Mesenchymal stem cell (in vitro differentiated cells and primary cell): Measurements from ENCODE around the gene KIAA0825.

Experiments used
- DNase-seq: peaks from one replicate; pipeline ENCODE4 v3.0.0-alpha.2; 2013
- H2AFZ ChIP-seq: one replicate; pipeline ENCODE4 v1.6.1; 2013; ENCODE audit warnings: low read depth, mild to moderate bottlenecking, control low read depth, inconsistent platforms, low read length, moderate library complexity
- H2AK5ac ChIP-seq: 2 replicates; pipeline ENCODE4 v1.6.1; 2013; ENCODE audit warnings: low read length, moderate library complexity, mild to moderate bottlenecking, inconsistent platforms; ENCODE audit not compliant: severe bottlenecking
- H2BK120ac ChIP-seq: one replicate; pipeline ENCODE4 v1.6.1; 2013; ENCODE audit warnings: low read depth, mild to moderate bottlenecking, inconsistent platforms, low read length, moderate library complexity
- H2BK12ac ChIP-seq, 2 experiments: one replicate each; pipeline ENCODE4 v1.6.1; 2013; ENCODE audit warnings: inconsistent platforms in 2 of 2, low read length in 2 of 2, mild to moderate bottlenecking in 2 of 2, moderate library complexity in 2 of 2, control low read depth in 1 of 2
- H2BK15ac ChIP-seq: one replicate; pipeline ENCODE4 v1.6.1; 2013; ENCODE audit warnings: mild to moderate bottlenecking, low read depth, inconsistent platforms; ENCODE audit not compliant: poor library complexity, severe bottlenecking
- H2BK5ac ChIP-seq: 2 replicates; pipeline ENCODE4 v1.6.1; 2013; ENCODE audit warnings: low read depth, mild to moderate bottlenecking, low read length, control low read depth, inconsistent platforms; ENCODE audit not compliant: poor library complexity, severe bottlenecking
- H3K14ac ChIP-seq, 2 experiments: one replicate each; pipeline ENCODE4 v1.6.1; 2013; ENCODE audit warnings: inconsistent platforms in 2 of 2, low read length in 2 of 2, control low read depth in 1 of 2, mild to moderate bottlenecking in 1 of 2, moderate library complexity in 1 of 2
- H3K18ac ChIP-seq, 2 experiments: one replicate each; pipeline ENCODE4 v1.6.1; 2013; ENCODE audit warnings: inconsistent platforms in 2 of 2, low read length in 2 of 2, control low read depth in 1 of 2, low read depth in 1 of 2, mild to moderate bottlenecking in 1 of 2
- H3K23ac ChIP-seq, 2 experiments: one replicate each; pipeline ENCODE4 v1.6.1; 2013; ENCODE audit warnings: inconsistent platforms in 2 of 2, low read length in 2 of 2, mild to moderate bottlenecking in 2 of 2, moderate library complexity in 2 of 2, control low read depth in 1 of 2
- H3K27ac ChIP-seq: 2 replicates; pipeline ENCODE4 v1.5.1; 2013; ENCODE audit warnings: mild to moderate bottlenecking, moderate library complexity, low read length, control low read depth, inconsistent platforms; ENCODE audit not compliant: poor library complexity, severe bottlenecking
- H3K27me3 ChIP-seq, 2 experiments: 2 replicates each; pipeline versions ENCODE4 v1.6.1 to v1.7.0; 2013; ENCODE audit warnings: low read length in 2 of 2, mild to moderate bottlenecking in 2 of 2, moderate library complexity in 2 of 2, control low read depth in 1 of 2, inconsistent platforms in 1 of 2; ENCODE audit not compliant: control insufficient read depth in 1 of 2, insufficient read depth in 1 of 2
- H3K36me3 ChIP-seq, 2 experiments: 2 replicates each; pipeline versions ENCODE4 v1.6.1 to v1.7.0; 2013; ENCODE audit warnings: low read length in 2 of 2, control low read depth in 1 of 2, inconsistent platforms in 1 of 2, low read depth in 1 of 2, mild to moderate bottlenecking in 1 of 2; ENCODE audit not compliant: insufficient read depth in 2 of 2, control insufficient read depth in 1 of 2
- H3K4ac ChIP-seq, 2 experiments: one replicate each; pipeline ENCODE4 v1.6.1; 2013; ENCODE audit warnings: inconsistent platforms in 2 of 2, low read length in 2 of 2, mild to moderate bottlenecking in 2 of 2, moderate library complexity in 2 of 2, control low read depth in 1 of 2, low read depth in 1 of 2
- H3K4me1 ChIP-seq: 2 replicates; pipeline ENCODE4 v1.6.1; 2013; ENCODE audit warnings: low read depth, low read length, control low read depth; ENCODE audit not compliant: control insufficient read depth, insufficient read depth
- H3K4me2 ChIP-seq: 2 replicates; pipeline ENCODE4 v1.6.1; 2013; ENCODE audit warnings: low read length, mild to moderate bottlenecking, inconsistent platforms; ENCODE audit not compliant: poor library complexity, severe bottlenecking
- H3K4me3 ChIP-seq, 2 experiments: 2 replicates each; pipeline versions ENCODE4 v1.5.1 to v1.7.0; 2013; ENCODE audit warnings: low read length in 2 of 2, mild to moderate bottlenecking in 2 of 2, control low read depth in 1 of 2, low read depth in 1 of 2; ENCODE audit not compliant: insufficient read depth in 1 of 2
- H3K79me1 ChIP-seq: replicated peaks from 2 replicates; pipeline ENCODE4 v1.6.1; 2013; ENCODE audit warnings: mild to moderate bottlenecking, control low read depth, low read length, inconsistent platforms; ENCODE audit not compliant: poor library complexity, severe bottlenecking
- H3K9ac ChIP-seq: 2 replicates; pipeline ENCODE4 v1.7.0; 2013; ENCODE audit warnings: mild to moderate bottlenecking, low read length, moderate library complexity
- H3K9me3 ChIP-seq: 2 replicates; pipeline ENCODE4 v1.7.0; 2013; ENCODE audit warnings: mild to moderate bottlenecking, low read length; ENCODE audit not compliant: control insufficient read depth
- H4K8ac ChIP-seq: one replicate; pipeline ENCODE4 v1.6.1; 2013; ENCODE audit warnings: inconsistent platforms, mild to moderate bottlenecking, low read length, moderate library complexity
- H4K91ac ChIP-seq: one replicate; pipeline ENCODE4 v1.6.1; 2013; ENCODE audit warnings: mild to moderate bottlenecking, low read length, inconsistent platforms
- WGBS: methylation state at CpG from one replicate; pipeline ENCODE4 v1.1.7; 2013; ENCODE audit warnings: mixed read lengths; 5-methylcytosine and 5-hydroxymethylcytosine counted together

KIAA0825 gene

DNA sequence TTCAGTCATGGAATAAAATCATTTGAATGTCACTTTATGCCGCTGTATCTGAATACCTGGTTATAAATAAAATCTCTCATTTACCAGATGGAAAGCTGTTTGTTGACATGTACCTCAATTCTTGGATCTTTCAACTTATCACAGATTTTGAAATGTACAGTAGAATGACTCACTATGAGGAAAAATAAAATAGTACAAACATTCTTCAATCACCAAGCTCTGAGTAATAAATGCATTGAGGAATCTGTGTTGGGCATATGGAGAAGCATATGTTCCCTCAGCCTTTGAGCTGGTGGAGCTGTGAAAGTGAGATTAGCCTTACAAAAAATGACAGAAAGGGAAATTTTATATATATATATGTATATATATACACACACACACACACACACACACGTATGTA, 175.4 kb downstream of the KIAA0825 start:
- no peak overlapping the region for H3K14ac ChIP-seq
- H3K4me2 ChIP-seq, result no peak overlapping the region
- no peaks in the 10 kb centered on the region for H3K36me3 ChIP-seq
- H3K18ac ChIP-seq, result no peak overlapping the region
- H2BK120ac ChIP-seq, result no peak overlapping the region
- no peak for DNase-seq
- no peak overlapping the region for H2BK15ac ChIP-seq
- no CpG with 5 or more reads among the region's 2 CpGs for WGBS
- H2BK5ac ChIP-seq, result no peak overlapping the region
- H3K23ac ChIP-seq, result no peak overlapping the region
- H3K27me3 ChIP-seq, result no peaks in the 10 kb centered on the region
- no peaks in the 10 kb centered on the region for H3K4me1 ChIP-seq
- no peak overlapping the region for H2AK5ac ChIP-seq
- no peak overlapping the region for H3K4ac ChIP-seq
- no peaks in the 10 kb centered on the region for H3K79me1 ChIP-seq
- H3K4me3 ChIP-seq, result no peak overlapping the region
- no peak overlapping the region for H4K91ac ChIP-seq
- H3K9ac ChIP-seq, result no peak overlapping the region
- no peak overlapping the region for H4K8ac ChIP-seq
- H3K27ac ChIP-seq, result no peak overlapping the region
- H2BK12ac ChIP-seq, result no peak overlapping the region
- no peaks in the 10 kb centered on the region for H3K9me3 ChIP-seq
- no peak overlapping the region for H2AFZ ChIP-seq

DNA sequence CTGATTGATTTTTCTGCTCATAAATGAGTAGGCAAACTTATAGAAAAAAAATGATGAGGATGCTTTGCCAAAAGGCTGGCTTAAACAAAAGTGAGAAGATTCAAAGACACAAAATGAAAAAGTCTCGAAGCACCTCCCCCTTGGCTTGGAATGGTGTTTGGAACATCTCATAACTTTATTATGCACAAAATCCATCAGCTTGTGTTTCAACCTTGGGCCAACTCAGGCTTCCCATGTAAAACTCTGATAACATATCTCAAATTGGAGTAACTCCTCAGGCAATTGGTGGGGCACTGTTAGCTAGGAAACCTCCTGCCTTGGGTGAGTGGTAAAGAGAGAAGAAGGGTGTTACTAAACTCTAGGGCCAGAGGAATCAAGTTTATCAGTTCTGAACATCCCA, 176.3 kb downstream of the KIAA0825 start:
- Histone ChIP-seq H2BK15ac (no peak overlapping the region), H3K9ac (no peak overlapping the region), H3K36me3 (no peaks in the 10 kb centered on the region), H2BK12ac (no peak overlapping the region), H3K14ac (no peak overlapping the region), H3K27ac (no peak overlapping the region), H3K79me1 (no peaks in the 10 kb centered on the region), H4K91ac (no peak overlapping the region), H3K23ac (no peak overlapping the region), H2BK5ac (no peak overlapping the region), H3K27me3 (no peaks in the 10 kb centered on the region), H3K4me2 (no peak overlapping the region), H3K9me3 (no peaks in the 10 kb centered on the region), H2AFZ (no peak overlapping the region), H2AK5ac (no peak overlapping the region), H3K4ac (no peak overlapping the region), H3K18ac (no peak overlapping the region), H3K4me1 (no peaks in the 10 kb centered on the region), H2BK120ac (no peak overlapping the region), H3K4me3 (no peak overlapping the region), H4K8ac (no peak overlapping the region)
- DNase-seq, result no peak
- 100% methylated on average over 1 of the region's 1 CpG for WGBS

DNA sequence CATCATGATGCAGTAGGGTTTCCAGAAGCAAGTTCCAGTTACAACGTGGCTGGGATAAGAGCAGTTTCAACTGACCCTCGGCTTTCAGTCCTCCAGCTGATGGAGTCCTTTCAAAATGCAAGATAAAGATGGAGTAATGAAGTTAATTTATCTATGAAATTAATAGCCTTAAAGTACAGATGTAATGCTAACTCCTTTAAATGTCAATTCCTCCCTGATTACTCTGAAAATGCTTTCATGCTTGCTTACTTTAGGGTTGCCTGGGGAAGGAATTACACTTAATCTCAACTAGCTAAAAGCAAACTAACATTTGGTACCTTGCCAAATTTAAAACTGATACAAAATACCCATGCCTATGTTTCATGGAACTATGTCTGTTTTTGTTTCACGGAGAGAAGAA, 178.4 kb downstream of the KIAA0825 start:
- WGBS, result 88% methylated on average over 2 of the region's 3 CpGs

DNA sequence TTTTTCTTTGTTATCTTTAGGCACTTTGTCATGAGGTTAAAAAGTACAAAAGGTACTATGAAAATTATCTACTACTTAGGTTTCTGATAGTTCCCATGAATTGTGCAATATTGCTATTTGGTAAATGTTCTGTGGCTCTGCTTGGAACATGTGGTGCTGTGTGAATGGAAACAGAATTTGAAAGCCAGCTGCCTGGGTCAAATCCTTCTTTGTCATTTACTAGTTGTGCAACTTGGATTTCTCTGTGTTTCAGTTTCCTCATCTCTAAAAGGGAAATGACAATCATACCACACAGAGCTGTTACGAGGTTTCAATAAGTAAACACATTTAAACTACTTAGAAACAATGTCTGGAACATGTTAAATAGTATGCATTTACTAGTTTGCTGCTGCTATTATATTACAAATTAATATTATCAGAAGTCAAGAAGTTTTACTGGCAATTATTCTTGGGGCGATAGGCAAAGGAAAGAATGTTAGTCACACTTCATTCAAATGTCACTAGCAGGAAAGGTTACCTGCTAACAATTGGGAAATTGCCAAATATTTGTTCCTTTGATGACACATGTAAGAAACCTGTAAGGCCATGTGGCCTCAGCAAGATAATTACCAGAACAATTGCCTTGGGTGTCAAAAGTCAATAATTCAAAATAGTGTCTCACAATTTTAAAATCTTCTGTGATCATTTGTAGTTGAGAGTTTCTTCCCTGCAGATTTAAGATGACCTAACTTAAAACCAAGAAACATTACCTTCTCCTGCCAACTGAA, 184.8 kb downstream of the KIAA0825 start:
- H3K4me1 ChIP-seq, result no peaks in the 10 kb centered on the region
- no peak overlapping the region for H4K91ac ChIP-seq
- peaks cover 0 to 2% of the 10 kb centered on the region in 2 experiments for H3K36me3 ChIP-seq
- WGBS, result 71% methylated on average over 1 of the region's 2 CpGs
- no peak overlapping the region for H3K23ac ChIP-seq
- no peak overlapping the region for H2BK12ac ChIP-seq
- DNase-seq, result peak; percentile 81
- H3K4me3 ChIP-seq, result no peak overlapping the region
- no peak overlapping the region for H3K4ac ChIP-seq
- no peak overlapping the region for H2AK5ac ChIP-seq
- peak overlapping the region; percentile 4 for H3K9ac ChIP-seq
- H3K27me3 ChIP-seq, result no peaks in the 10 kb centered on the region
- H3K79me1 ChIP-seq, result no peaks in the 10 kb centered on the region
- no peak overlapping the region for H2BK15ac ChIP-seq
- no peak overlapping the region for H3K14ac ChIP-seq
- H3K4me2 ChIP-seq, result no peak overlapping the region
- no peak overlapping the region for H2BK120ac ChIP-seq
- no peaks in the 10 kb centered on the region for H3K9me3 ChIP-seq
- H2BK5ac ChIP-seq, result no peak overlapping the region
- H3K18ac ChIP-seq, result no peak overlapping the region
- H3K27ac ChIP-seq, result no peak overlapping the region
- H2AFZ ChIP-seq, result no peak overlapping the region
- H4K8ac ChIP-seq, result no peak overlapping the region

More for the DNA sequence above, 178.4 kb downstream of the KIAA0825 start:
- H3K18ac ChIP-seq, result no peak overlapping the region
- no peak overlapping the region for H2AK5ac ChIP-seq
- no peak overlapping the region for H2BK12ac ChIP-seq
- no peak overlapping the region for H3K4me3 ChIP-seq
- H3K14ac ChIP-seq, result no peak overlapping the region
- H3K4me2 ChIP-seq, result no peak overlapping the region
- H4K91ac ChIP-seq, result no peak overlapping the region
- H3K4me1 ChIP-seq, result no peaks in the 10 kb centered on the region
- DNase-seq, result no peak
- H2BK120ac ChIP-seq, result no peak overlapping the region
- no peak overlapping the region for H3K23ac ChIP-seq
- H3K27me3 ChIP-seq, result no peaks in the 10 kb centered on the region
- H2BK5ac ChIP-seq, result no peak overlapping the region
- no peak overlapping the region for H4K8ac ChIP-seq
- no peak overlapping the region for H2AFZ ChIP-seq
- H3K36me3 ChIP-seq, result no peaks in the 10 kb centered on the region
- H3K9me3 ChIP-seq, result no peaks in the 10 kb centered on the region
- H3K27ac ChIP-seq, result no peak overlapping the region
- no peak overlapping the region for H3K9ac ChIP-seq
- H3K4ac ChIP-seq, result no peak overlapping the region
- H2BK15ac ChIP-seq, result no peak overlapping the region
- no peaks in the 10 kb centered on the region for H3K79me1 ChIP-seq
